ENCODE results near the gene C16orf74. TPM values are rescaled to one million over a fixed set of nuclear protein-coding genes. Genes with fewer than 3 reads are reported as not detected.

Gene C16orf74
- total and polyA plus RNA-seq, 2 donors = 1.5 to 6.4 TPM

GRCh38 chr16:85729452-85730185 is 21.3 kb downstream of the C16orf74 start:
- no peak for DNase-seq (ENCODE audit: low read depth in 6 of 9, low spot score in 9 of 9)
- no peak overlapping the region for H3K4me3 ChIP-seq (ENCODE audit: low read length in 2 of 2)
- no peaks in the 10 kb centered on the region for H3K36me3 ChIP-seq (ENCODE audit: control insufficient read depth in 2 of 2, insufficient read depth in 2 of 2, low read length in 1 of 2)
- H3K27ac ChIP-seq (ENCODE audit: low read depth in 1 of 2, low read length in 1 of 2) = no peak overlapping the region
- H3K4me1 ChIP-seq (ENCODE audit: control insufficient read depth in 2 of 2, insufficient read depth in 2 of 2, low read length in 2 of 2) = peaks cover 5 to 8% of the 10 kb centered on the region in 2 donors
- WGBS = 91% methylated on average over 16 of the region's 16 CpGs
- peaks cover 0 to 12% of the 10 kb centered on the region in 2 donors for H3K27me3 ChIP-seq (ENCODE audit: control insufficient read depth in 2 of 2, insufficient read depth in 1 of 2, low read length in 1 of 2)
- peaks cover 0 to 6% of the 10 kb centered on the region in 2 donors for H3K9me3 ChIP-seq (ENCODE audit: control insufficient read depth in 2 of 2, insufficient read depth in 1 of 2, low read length in 1 of 2)

DNA sequence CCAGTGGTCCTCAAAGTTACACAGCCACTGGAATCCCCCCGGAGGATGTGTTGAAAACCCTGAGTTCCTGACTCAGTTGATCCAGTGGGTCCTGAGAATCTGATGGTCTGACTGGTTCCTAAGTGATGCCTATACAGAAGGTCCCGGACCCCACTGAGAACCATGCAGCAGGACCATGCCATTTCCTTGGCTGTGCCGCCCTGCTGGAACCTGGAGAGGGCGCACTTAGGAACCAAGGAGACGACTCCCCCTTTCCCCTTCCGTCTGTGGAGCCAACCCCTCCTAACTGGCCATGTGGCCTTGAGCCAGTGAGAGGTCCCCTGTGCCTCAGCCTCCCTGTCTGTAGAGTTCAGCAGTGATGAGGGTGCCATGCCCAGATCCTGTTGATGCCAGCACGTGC is 22.0 kb downstream of the C16orf74 start:
- peaks cover 0 to under 1% of the 10 kb centered on the region in 2 donors for H3K4me1 ChIP-seq (ENCODE audit: control insufficient read depth in 2 of 2, insufficient read depth in 2 of 2, low read length in 2 of 2)
- no peak for DNase-seq (ENCODE audit: low read depth in 6 of 9, low spot score in 9 of 9)
- 94% methylated on average over 7 of the region's 7 CpGs for WGBS
- H3K9me3 ChIP-seq (ENCODE audit: control insufficient read depth in 2 of 2, insufficient read depth in 1 of 2, low read length in 1 of 2) = peaks cover 0 to 2% of the 10 kb centered on the region in 2 donors
- peaks cover 0 to 14% of the 10 kb centered on the region in 2 donors for H3K27me3 ChIP-seq (ENCODE audit: control insufficient read depth in 2 of 2, insufficient read depth in 1 of 2, low read length in 1 of 2)
- H3K36me3 ChIP-seq (ENCODE audit: control insufficient read depth in 2 of 2, insufficient read depth in 2 of 2, low read length in 1 of 2) = no peaks in the 10 kb centered on the region
- H3K4me3 ChIP-seq (ENCODE audit: low read length in 2 of 2) = no peak overlapping the region
- no peak overlapping the region for H3K27ac ChIP-seq (ENCODE audit: low read depth in 1 of 2, low read length in 1 of 2)

- no peaks in the 10 kb centered on the region for H3K36me3 ChIP-seq (ENCODE audit: control insufficient read depth in 2 of 2, insufficient read depth in 2 of 2, low read length in 1 of 2)
- 94% methylated on average over 12 of the region's 12 CpGs for WGBS
- H3K27me3 ChIP-seq (ENCODE audit: control insufficient read depth in 2 of 2, insufficient read depth in 1 of 2, low read length in 1 of 2) = peaks cover 0 to 17% of the 10 kb centered on the region in 2 donors
- H3K27ac ChIP-seq (ENCODE audit: low read depth in 1 of 2, low read length in 1 of 2) = no peak overlapping the region
- H3K4me1 ChIP-seq (ENCODE audit: control insufficient read depth in 2 of 2, insufficient read depth in 2 of 2, low read length in 2 of 2) = no peaks in the 10 kb centered on the region
- H3K9me3 ChIP-seq (ENCODE audit: control insufficient read depth in 2 of 2, insufficient read depth in 1 of 2, low read length in 1 of 2) = no peaks in the 10 kb centered on the region
- DNase-seq (ENCODE audit: low read depth in 6 of 9, low spot score in 9 of 9) = no peak
- no peak overlapping the region for H3K4me3 ChIP-seq (ENCODE audit: low read length in 2 of 2)
Observed at GRCh38 chr16:85724936-85725335, 26.0 kb downstream of the C16orf74 start.

DNA sequence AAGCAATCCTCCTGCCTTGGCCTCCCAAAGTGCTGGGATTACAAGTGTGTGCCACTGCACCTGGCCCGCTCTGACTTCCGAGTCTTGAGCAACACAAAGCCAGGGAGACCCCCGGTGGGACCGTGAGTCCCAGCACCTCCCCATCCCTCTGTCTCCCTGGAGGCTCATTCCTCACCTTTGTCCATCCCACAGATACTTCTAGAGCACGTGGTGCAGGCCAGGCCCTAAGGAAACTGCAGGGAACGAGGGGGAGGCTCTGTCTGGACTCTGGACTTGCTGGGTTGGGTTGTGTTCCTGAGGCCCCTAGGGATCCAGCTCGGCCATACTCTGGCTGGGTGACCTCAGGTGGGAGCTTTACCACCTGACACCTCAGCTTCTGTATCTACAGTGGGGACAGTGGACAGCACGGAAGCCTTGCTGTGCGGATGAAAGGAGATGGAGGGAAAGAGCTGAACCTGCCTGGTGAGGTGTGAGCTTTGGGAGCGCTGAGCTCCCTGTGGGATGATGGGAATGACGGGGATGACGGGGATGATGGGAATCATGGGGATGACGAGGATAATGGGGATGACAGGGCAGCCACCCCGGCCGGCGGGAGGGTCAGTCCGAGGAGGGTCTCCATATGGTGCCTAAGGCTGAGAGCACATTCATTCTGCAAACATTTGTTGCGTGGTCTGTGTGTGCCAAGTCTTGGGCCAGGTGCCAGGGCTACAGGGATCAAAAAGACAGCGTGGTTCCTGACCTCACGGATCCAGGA is 26.6 kb downstream of the C16orf74 start:
- H3K27ac ChIP-seq (ENCODE audit: low read depth in 1 of 2, low read length in 1 of 2) = no peak overlapping the region
- WGBS = 95% methylated on average over 20 of the region's 20 CpGs
- peaks cover 0 to 13% of the 10 kb centered on the region in 2 donors for H3K27me3 ChIP-seq (ENCODE audit: control insufficient read depth in 2 of 2, insufficient read depth in 1 of 2, low read length in 1 of 2)
- H3K9me3 ChIP-seq (ENCODE audit: control insufficient read depth in 2 of 2, insufficient read depth in 1 of 2, low read length in 1 of 2) = no peaks in the 10 kb centered on the region
- no peaks in the 10 kb centered on the region for H3K4me1 ChIP-seq (ENCODE audit: control insufficient read depth in 2 of 2, insufficient read depth in 2 of 2, low read length in 2 of 2)
- no peak for DNase-seq (ENCODE audit: low read depth in 6 of 9, low spot score in 9 of 9)
- no peak overlapping the region for H3K4me3 ChIP-seq (ENCODE audit: low read length in 2 of 2)
- no peaks in the 10 kb centered on the region for H3K36me3 ChIP-seq (ENCODE audit: control insufficient read depth in 2 of 2, insufficient read depth in 2 of 2, low read length in 1 of 2)

- H3K4me3 ChIP-seq (ENCODE audit: low read length in 2 of 2) = no peak overlapping the region
- peaks cover 0 to 4% of the 10 kb centered on the region in 2 donors for H3K4me1 ChIP-seq (ENCODE audit: control insufficient read depth in 2 of 2, insufficient read depth in 2 of 2, low read length in 2 of 2)
- peaks cover 2 to 16% of the 10 kb centered on the region in 2 donors for H3K27me3 ChIP-seq (ENCODE audit: control insufficient read depth in 2 of 2, insufficient read depth in 1 of 2, low read length in 1 of 2)
- WGBS = 96% methylated on average over 20 of the region's 20 CpGs
- H3K9me3 ChIP-seq (ENCODE audit: control insufficient read depth in 2 of 2, insufficient read depth in 1 of 2, low read length in 1 of 2) = no peaks in the 10 kb centered on the region
- H3K27ac ChIP-seq (ENCODE audit: low read depth in 1 of 2, low read length in 1 of 2) = no peak overlapping the region
- DNase-seq (ENCODE audit: low read depth in 6 of 9, low spot score in 9 of 9) = no peak
- H3K36me3 ChIP-seq (ENCODE audit: control insufficient read depth in 2 of 2, insufficient read depth in 2 of 2, low read length in 1 of 2) = no peaks in the 10 kb centered on the region
Observed at GRCh38 chr16:85722128-85722893, 28.6 kb downstream of the C16orf74 start.

- H3K27ac ChIP-seq (ENCODE audit: low read depth in 1 of 2, low read length in 1 of 2) = no peak overlapping the region
- no peak overlapping the region for H3K4me3 ChIP-seq (ENCODE audit: low read length in 2 of 2)
- no peak for DNase-seq (ENCODE audit: low read depth in 6 of 9, low spot score in 9 of 9)
- H3K36me3 ChIP-seq (ENCODE audit: control insufficient read depth in 2 of 2, insufficient read depth in 2 of 2, low read length in 1 of 2) = no peaks in the 10 kb centered on the region
- H3K27me3 ChIP-seq (ENCODE audit: control insufficient read depth in 2 of 2, insufficient read depth in 1 of 2, low read length in 1 of 2) = peaks cover 8 to 31% of the 10 kb centered on the region in 2 donors
- H3K4me1 ChIP-seq (ENCODE audit: control insufficient read depth in 2 of 2, insufficient read depth in 2 of 2, low read length in 2 of 2) = peaks cover 0 to 21% of the 10 kb centered on the region in 2 donors
- WGBS = 93% methylated on average over 4 of the region's 4 CpGs
- H3K9me3 ChIP-seq (ENCODE audit: control insufficient read depth in 2 of 2, insufficient read depth in 1 of 2, low read length in 1 of 2) = peaks cover 0 to 2% of the 10 kb centered on the region in 2 donors
Observed at GRCh38 chr16:85720302-85720637, 30.6 kb downstream of the C16orf74 start.

- Histone ChIP-seq H3K27me3 (ENCODE audit: control insufficient read depth in 2 of 2, insufficient read depth in 1 of 2, low read length in 1 of 2) (peaks cover 8 to 33% of the 10 kb centered on the region in 2 donors), H3K4me1 (ENCODE audit: control insufficient read depth in 2 of 2, insufficient read depth in 2 of 2, low read length in 2 of 2) (peaks cover 0 to 25% of the 10 kb centered on the region in 2 donors), H3K9me3 (ENCODE audit: control insufficient read depth in 2 of 2, insufficient read depth in 1 of 2, low read length in 1 of 2) (peaks cover 0 to 2% of the 10 kb centered on the region in 2 donors), H3K4me3 (ENCODE audit: low read length in 2 of 2) (no peak overlapping the region), H3K36me3 (ENCODE audit: control insufficient read depth in 2 of 2, insufficient read depth in 2 of 2, low read length in 1 of 2) (no peaks in the 10 kb centered on the region), H3K27ac (ENCODE audit: low read depth in 1 of 2, low read length in 1 of 2) (no peak overlapping the region)
- WGBS = 95% methylated on average over 11 of the region's 11 CpGs
- no peak for DNase-seq (ENCODE audit: low read depth in 6 of 9, low spot score in 9 of 9)
Observed at GRCh38 chr16:85719605-85720301, 31.1 kb downstream of the C16orf74 start.

GRCh38 chr16:85718682-85719081 is 32.2 kb downstream of the C16orf74 start:
- no peaks in the 10 kb centered on the region for H3K36me3 ChIP-seq (ENCODE audit: control insufficient read depth in 2 of 2, insufficient read depth in 2 of 2, low read length in 1 of 2)
- H3K4me3 ChIP-seq (ENCODE audit: low read length in 2 of 2) = no peak overlapping the region
- H3K27ac ChIP-seq (ENCODE audit: low read depth in 1 of 2, low read length in 1 of 2) = no peak overlapping the region
- 62% methylated on average over 11 of the region's 11 CpGs for WGBS
- H3K9me3 ChIP-seq (ENCODE audit: control insufficient read depth in 2 of 2, insufficient read depth in 1 of 2, low read length in 1 of 2) = peaks cover 0 to 2% of the 10 kb centered on the region in 2 donors
- H3K4me1 ChIP-seq (ENCODE audit: control insufficient read depth in 2 of 2, insufficient read depth in 2 of 2, low read length in 2 of 2) = peaks cover 0 to 25% of the 10 kb centered on the region in 2 donors
- peaks cover 8 to 31% of the 10 kb centered on the region in 2 donors for H3K27me3 ChIP-seq (ENCODE audit: control insufficient read depth in 2 of 2, insufficient read depth in 1 of 2, low read length in 1 of 2)
- peak in 2 of 9 donors; percentile 26 to 29 for DNase-seq (ENCODE audit: low read depth in 6 of 9, low spot score in 9 of 9)

All from thymus (tissue), 11 donors.